GM19395 (cell line): ENCODE results near the gene DNAJC11.
"Not testable (repeated sequence)": the region's sequence is repeated elsewhere in the genome, so short reads cannot be mapped to it uniquely, and the experiment has no call there.

Source experiments
- ATAC-seq: cut with Tn5 transposase; IDR thresholded peaks from one replicate; pipeline ENCODE4 v1.9.1; 2021; ENCODE audit warnings: mild to moderate bottlenecking, moderate library complexity; ENCODE audit not compliant: unreplicated experiment

DNAJC11 gene

DNA sequence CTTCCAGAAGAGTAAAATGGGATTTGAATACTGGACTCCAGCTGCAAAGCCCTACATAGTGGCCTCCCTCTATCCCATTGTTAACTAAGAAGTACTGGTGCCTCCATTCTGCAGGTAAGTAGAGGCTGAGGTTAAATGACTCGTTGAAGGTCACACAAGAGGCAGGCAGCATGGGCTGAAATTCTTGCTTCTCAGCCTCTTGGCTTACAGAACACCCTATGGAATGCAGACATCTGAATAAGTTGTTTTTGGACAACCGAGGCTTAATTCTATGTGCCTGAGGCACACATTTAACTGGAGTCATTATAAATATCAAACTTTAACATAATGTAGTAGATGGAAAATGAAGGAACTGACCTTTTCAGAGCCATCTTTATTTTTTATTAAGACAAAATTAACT lies 5.7 kb downstream of the DNAJC11 start:
- no peak for ATAC-seq

DNA sequence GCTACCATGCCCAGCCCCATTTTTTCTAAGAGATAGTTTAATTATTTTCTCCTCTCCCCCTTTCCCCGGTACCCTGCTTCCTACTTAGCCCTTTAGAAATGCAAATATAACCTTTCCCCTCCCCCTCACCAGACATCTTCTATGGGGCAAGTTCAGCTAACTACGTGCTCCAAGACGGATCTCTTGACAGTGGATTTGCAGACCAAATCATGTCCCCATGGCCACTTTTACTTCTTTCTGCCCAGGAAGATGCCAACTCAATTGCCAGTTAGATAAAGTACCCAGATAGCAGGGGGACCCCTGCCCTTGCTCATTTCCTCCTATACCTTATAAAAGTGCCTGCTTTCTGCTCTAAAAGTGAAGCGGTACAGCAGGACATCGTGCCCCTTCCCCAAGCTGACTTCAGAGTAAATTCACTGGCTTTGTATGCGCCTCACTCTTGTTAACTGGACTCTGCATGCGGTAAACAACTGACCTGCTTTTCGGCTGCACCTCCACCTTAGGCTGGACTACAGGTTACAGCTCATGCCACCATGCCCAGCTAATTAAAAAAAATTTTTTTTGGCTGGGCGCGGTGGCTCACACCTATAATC lies 7.4 kb downstream of the DNAJC11 start:
- ATAC-seq: no peak

DNA sequence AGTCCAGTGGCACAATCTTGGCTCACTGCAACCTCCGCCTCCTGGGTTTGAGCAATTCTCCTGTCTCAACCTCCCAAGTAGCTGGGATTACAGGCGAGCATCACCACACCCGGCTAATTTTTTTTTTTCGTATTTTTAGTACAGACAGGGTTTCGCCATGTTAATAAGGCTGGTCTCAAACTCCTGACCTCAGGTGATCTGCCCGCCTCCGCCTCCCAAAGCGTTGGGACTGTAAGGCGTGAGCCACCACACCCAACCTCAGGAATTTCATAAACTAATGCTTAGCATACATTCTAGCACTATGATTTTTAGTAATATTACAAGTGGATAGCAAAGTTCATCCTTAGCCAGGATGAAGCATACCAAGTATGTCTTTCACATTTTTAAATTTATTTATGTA lies 8.7 kb downstream of the DNAJC11 start:
- ATAC-seq: no peak

- ATAC-seq: no peak
These were observed 10.1 kb downstream of the DNAJC11 start for GRCh38 chr1:6691507-6691906.

- no peak for ATAC-seq
These were observed 11.4 kb downstream of the DNAJC11 start for GRCh38 chr1:6690186-6690585.

GRCh38 chr1:6688757-6689156 lies 12.9 kb downstream of the DNAJC11 start:
- no peak for ATAC-seq

- no peak for ATAC-seq
These were observed 13.6 kb downstream of the DNAJC11 start for GRCh38 chr1:6688001-6688400.

- ATAC-seq: no peak
These were observed 15.3 kb downstream of the DNAJC11 start for GRCh38 chr1:6686294-6686693.

DNA sequence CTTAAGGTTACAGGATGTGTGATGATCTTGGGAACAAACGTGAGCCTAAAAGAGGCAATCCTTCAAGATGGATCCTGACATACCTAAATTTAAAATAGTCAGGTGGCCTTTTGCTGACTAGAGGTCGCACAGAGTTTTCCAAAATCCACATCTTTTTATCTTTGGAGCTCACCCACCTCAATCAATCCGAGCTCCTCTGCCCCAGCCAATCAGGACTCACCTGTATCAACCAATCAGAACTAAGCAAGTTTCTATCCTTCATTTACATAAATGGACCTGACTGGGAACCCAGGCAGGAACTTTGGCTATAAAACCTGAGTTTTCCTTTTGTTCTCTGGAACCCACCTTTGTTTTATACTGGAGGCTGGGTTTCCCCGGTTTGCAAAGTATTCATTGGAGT lies 16.2 kb downstream of the DNAJC11 start:
- ATAC-seq: no peak

DNA sequence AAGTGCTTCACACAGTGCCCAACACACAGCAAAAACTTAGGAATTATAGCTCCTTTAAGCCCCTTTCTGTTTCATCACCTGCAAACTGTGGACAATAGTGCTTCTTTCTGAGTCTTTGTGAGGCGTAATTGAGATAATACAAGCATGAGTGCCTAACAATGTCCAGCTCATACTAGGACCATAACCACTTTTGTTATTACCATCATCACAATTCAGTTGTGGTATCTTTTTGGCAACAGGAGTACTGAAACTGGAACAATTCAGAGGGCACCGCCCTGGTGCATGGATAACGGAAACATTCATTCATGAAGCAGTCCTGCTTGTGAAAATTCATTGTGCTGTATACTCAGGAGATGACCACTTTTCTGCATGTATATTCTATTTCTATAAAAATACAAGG lies 18.2 kb downstream of the DNAJC11 start:
- ATAC-seq: no peak

DNA sequence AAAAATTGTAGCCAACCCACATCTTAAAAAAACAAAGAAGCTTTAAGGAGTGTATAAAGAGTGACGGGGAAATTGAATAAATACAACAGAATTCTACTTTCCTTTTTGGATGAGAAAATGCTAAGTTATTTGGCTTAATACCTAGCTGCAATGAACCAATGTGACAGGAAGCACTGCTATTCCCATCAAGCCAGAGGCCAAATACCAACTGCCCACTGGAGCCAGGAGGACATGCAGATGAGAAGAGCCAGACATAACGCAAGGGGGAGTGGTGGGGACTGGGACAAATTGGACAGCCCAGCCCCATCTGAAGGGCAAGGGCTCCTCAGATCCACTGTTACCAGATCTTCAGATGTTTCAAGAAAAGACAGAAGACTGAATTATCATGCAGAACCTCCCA lies 25.7 kb downstream of the DNAJC11 start:
- ATAC-seq: no peak

DNA sequence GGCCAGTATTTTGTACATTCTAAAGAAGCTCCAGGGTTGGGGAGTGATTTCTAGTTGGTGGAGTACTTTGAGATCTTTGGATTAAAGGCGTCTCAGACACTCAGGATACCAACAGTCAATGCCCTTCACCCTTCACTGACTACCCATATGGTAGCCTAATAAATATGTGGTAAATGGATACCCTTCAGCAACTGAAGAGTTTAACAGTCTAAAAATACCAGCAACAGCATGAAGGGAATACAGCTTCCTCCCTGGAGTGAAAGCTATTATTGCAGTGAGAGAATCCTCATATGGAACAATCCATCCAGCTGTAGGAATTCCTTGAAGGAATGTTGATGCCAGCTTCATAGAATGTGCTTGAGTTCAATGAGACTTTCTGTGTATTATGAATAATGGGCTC lies 26.8 kb downstream of the DNAJC11 start:
- ATAC-seq: no peak

DNA sequence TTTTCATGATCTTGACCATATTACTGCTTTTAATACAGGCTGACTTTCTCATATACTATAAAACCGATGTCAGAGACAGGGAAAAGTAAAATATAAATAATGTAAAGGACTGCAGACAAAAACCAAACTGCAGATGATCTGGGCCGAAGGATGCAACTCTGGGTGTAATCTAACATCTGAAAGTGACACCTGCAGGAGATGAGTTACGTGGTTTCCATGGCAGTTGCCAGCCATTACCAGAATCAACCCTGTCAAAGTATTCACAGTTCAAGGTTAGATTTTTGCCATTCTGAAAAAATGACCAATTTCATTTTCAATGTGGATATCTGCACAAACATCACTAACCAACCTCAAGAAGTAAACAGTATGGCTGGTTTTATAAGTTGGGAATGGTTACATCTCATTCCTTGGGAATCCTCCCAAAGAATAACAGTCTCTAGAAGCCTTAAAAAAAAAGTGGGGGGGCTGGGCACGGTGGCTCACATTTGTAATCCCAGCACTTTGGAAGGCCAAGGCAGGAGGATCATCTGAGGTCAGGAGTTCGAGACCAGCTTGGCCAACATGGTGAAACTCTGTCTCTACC lies 27.7 kb downstream of the DNAJC11 start:
- no peak for ATAC-seq

- ATAC-seq: no peak
These were observed 29.1 kb downstream of the DNAJC11 start for GRCh38 chr1:6672558-6672957.

- no peak for ATAC-seq
These were observed 33.1 kb downstream of the DNAJC11 start for GRCh38 chr1:6668503-6668902.

- ATAC-seq: no peak
These were observed 34.5 kb downstream of the DNAJC11 start for GRCh38 chr1:6667139-6667538.

DNA sequence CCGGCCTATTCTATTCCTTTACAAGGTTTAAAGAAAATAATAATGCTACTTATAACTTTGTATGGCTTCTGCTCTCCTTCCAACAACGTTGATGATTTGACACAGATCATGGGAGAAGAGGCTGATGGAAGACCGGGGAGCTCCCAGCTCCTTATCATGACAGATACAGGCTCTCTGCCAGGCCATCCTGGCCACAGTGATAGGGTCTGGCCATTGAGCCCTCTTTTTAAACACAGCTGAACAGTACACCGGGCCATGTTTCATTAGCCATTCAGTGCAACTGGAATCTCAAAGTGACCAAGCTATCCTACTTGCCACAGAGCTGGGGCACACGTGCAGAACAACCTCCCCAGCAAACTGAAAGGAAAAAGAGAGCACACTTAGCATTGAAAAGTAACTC lies 34.9 kb downstream of the DNAJC11 start:
- no peak for ATAC-seq

DNA sequence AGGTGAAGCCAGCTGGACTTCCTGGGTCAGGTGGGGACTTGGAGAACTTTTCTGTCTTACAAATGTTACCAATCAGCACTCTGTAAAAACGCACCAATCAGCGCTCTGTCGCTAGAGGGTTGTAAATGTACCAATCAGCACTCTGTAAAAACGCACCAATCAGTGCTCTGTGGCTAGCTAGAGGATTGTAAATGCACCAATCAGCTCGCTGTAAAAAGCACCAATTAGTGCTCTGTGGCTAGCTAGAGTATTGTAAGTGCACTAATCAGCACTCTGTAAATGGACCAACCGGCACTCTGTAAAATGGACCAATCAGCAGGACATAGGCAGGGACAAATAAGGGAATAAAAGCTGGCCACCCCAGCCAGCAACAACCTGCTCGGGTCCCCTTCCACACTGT lies 39.1 kb downstream of the DNAJC11 start:
- ATAC-seq: not testable (repeated sequence)

GRCh38 chr1:6660415-6661049 lies 41.1 kb downstream of the DNAJC11 start:
- no peak for ATAC-seq

DNA sequence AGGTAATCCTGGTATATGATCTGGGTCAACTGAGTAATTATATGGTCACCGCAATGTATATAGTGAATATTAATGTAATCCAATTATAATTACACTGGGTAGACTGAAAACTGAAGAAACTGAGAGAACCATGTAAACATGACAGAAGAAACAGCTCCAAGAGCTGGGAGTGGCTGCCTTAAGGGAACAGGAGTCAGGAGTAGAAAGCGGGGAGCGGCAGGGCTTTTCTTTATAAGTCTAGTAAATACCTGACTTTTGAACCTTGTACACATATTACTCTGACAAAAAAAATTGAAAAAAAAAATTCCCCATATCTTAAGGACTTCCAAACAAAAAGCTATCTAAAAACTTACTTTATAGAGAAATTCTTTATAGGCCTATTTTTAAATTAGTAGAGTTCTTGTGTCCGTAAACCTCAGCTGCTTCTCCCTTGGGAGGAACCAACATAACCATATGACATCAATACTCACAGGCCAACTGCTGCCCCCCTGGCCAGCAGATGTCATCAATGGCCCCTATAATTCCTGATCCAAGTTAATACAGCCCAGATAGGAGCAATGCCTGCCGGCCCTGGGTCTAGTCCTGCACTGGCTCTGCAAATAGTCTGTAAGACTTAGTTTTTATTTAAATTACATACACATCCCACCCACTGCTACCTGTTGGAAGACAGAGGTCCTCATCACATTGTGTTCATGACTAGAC lies 43.1 kb downstream of the DNAJC11 start:
- no peak for ATAC-seq

DNA sequence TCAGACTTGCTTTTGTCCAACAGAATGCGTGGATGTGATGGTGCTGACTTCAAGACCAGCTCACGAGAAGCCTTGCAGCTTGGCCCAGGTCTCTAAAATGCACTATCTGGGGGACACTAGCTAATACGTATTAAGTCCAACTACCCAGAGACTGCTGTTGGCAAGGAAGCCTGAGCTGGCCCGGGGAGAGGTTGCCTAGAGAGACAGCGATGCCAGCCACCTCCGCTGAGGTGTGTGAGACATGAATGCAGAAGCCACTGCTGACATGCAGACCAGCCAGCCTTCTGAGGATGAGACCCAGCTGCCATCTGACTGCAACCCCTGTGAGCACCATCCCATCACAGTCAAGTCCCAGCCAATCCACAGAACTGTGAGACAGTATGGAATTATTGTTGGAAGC lies 44.5 kb downstream of the DNAJC11 start:
- no peak for ATAC-seq
